ENCODE measurements around the gene STIMATE. TPM values are rescaled to one million over a fixed set of nuclear protein-coding genes. Genes with fewer than 3 reads are reported as not detected.

The STIMATE gene
- total RNA-seq, 1 experiment from 2014 or later: 13.5 TPM

- H3K27me3 ChIP-seq (replicated peaks; ENCODE audit: control insufficient read depth, insufficient read depth, low read length): no peaks in the 10 kb centered on the region
- no TSS peak for BruUV-seq (replicated peaks)
- intact Hi-C loops (cut with micrococcal nuclease; ENCODE audit: unreplicated experiment): no loop called here
- H3K4me1 Mint-ChIP-seq (ENCODE audit: low read depth, unreplicated experiment): peaks cover 6% of the 10 kb centered on the region
- H3K27ac Mint-ChIP-seq (ENCODE audit: unreplicated experiment): no peak overlapping the region
- POLR2A ChIA-PET: no interaction called here
- no peak overlapping the region for H3K4me3 Mint-ChIP-seq (ENCODE audit: unreplicated experiment)
- H3K9me3 Mint-ChIP-seq (ENCODE audit: unreplicated experiment): no peaks in the 10 kb centered on the region
- no peaks in the 10 kb centered on the region for H3K4me1 ChIP-seq
- H3K36me3 ChIP-seq (ENCODE audit: control insufficient read depth, insufficient read depth, low read length): no peaks in the 10 kb centered on the region
- TF ChIP-seq CTCF (IDR thresholded peaks at IDR 0.05; ENCODE audit: insufficient read depth in 1 of 2, low read depth in 1 of 2, low read length in 1 of 2, severe bottlenecking in 1 of 2, unreplicated experiment in 1 of 2): no peak
- no peaks in the 10 kb centered on the region for H3K27me3 Mint-ChIP-seq (ENCODE audit: insufficient read depth, unreplicated experiment)
- no peaks in the 10 kb centered on the region for H3K9me3 ChIP-seq
- no peak overlapping the region for H3K4me3 ChIP-seq (ENCODE audit: low read depth, low read length)
- no peak for DNase-seq
- H3K36me3 Mint-ChIP-seq (ENCODE audit: insufficient read depth, unreplicated experiment): no peaks in the 10 kb centered on the region
- CTCF ChIA-PET: interaction anchor here (1.2 kb wide), 1 partner anchor 18 kb away, joined by 5 read pairs; no protein-coding TSS in a partner anchor
Observed at GRCh38 chr3:52816654-52817053, 80.7 kb downstream of the STIMATE start.

- Histone ChIP-seq H3K4me1 (no peaks in the 10 kb centered on the region), H3K36me3 (ENCODE audit: control insufficient read depth, insufficient read depth, low read length) (no peaks in the 10 kb centered on the region), H3K4me3 (ENCODE audit: low read depth, low read length) (no peak overlapping the region), H3K27me3 (replicated peaks; ENCODE audit: control insufficient read depth, insufficient read depth, low read length) (no peaks in the 10 kb centered on the region), H3K9me3 (no peaks in the 10 kb centered on the region)
- Mint-ChIP-seq H3K9me3 (ENCODE audit: unreplicated experiment) (no peaks in the 10 kb centered on the region), H3K27ac (ENCODE audit: unreplicated experiment) (no peak overlapping the region), H3K27me3 (ENCODE audit: insufficient read depth, unreplicated experiment) (no peaks in the 10 kb centered on the region), H3K36me3 (ENCODE audit: insufficient read depth, unreplicated experiment) (no peaks in the 10 kb centered on the region), H3K4me1 (ENCODE audit: low read depth, unreplicated experiment) (peaks cover 4% of the 10 kb centered on the region), H3K4me3 (ENCODE audit: unreplicated experiment) (no peak overlapping the region)
- ChIA-PET CTCF (interaction anchor here (1.2 kb wide), 1 partner anchor 18 kb away, joined by 5 read pairs; no protein-coding TSS in a partner anchor), POLR2A (no interaction called here)
- DNase-seq: no peak
- no peak for TF ChIP-seq CTCF (IDR thresholded peaks at IDR 0.05; ENCODE audit: insufficient read depth in 1 of 2, low read depth in 1 of 2, low read length in 1 of 2, severe bottlenecking in 1 of 2, unreplicated experiment in 1 of 2)
- intact Hi-C loops (cut with micrococcal nuclease; ENCODE audit: unreplicated experiment): no loop called here
- no TSS peak for BruUV-seq (replicated peaks)
Observed at GRCh38 chr3:52816199-52816598, 81.1 kb downstream of the STIMATE start.

DNA sequence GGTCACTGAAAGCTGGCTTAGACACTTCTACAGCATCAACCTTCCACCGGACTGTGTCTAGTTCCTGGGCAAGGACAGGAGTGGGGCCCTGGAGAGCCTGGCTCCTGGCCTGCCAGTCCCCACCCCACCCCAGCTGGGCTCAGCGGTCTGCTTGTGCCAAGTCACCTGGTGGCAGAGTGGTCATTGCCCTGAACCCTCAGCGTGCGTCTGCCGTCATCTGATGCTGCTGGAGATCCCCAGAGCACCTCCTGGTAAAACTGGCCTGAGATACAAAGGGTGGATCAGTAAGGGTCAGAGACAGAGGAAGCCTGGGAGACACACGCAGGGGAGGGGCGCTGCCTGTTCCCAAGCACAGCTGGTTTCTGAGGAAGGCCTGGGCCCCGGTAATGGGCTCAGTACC is 83.5 kb downstream of the STIMATE start:
- Mint-ChIP-seq H3K4me3 (ENCODE audit: unreplicated experiment) (no peak overlapping the region), H3K9me3 (ENCODE audit: unreplicated experiment) (no peaks in the 10 kb centered on the region), H3K4me1 (ENCODE audit: low read depth, unreplicated experiment) (no peaks in the 10 kb centered on the region), H3K27me3 (ENCODE audit: insufficient read depth, unreplicated experiment) (no peaks in the 10 kb centered on the region), H3K27ac (ENCODE audit: unreplicated experiment) (no peak overlapping the region), H3K36me3 (ENCODE audit: insufficient read depth, unreplicated experiment) (no peaks in the 10 kb centered on the region)
- Histone ChIP-seq H3K4me3 (ENCODE audit: low read depth, low read length) (no peak overlapping the region), H3K36me3 (ENCODE audit: control insufficient read depth, insufficient read depth, low read length) (no peaks in the 10 kb centered on the region), H3K9me3 (no peaks in the 10 kb centered on the region), H3K27me3 (replicated peaks; ENCODE audit: control insufficient read depth, insufficient read depth, low read length) (no peaks in the 10 kb centered on the region), H3K4me1 (no peaks in the 10 kb centered on the region)
- no peak for TF ChIP-seq CTCF (IDR thresholded peaks at IDR 0.05; ENCODE audit: insufficient read depth in 1 of 2, low read depth in 1 of 2, low read length in 1 of 2, severe bottlenecking in 1 of 2, unreplicated experiment in 1 of 2)
- intact Hi-C loops (cut with micrococcal nuclease; ENCODE audit: unreplicated experiment): no loop called here
- CTCF ChIA-PET: interaction anchor here (0.6 kb wide), 1 partner anchor 650 kb away, joined by 5 read pairs; no protein-coding TSS in a partner anchor
- POLR2A ChIA-PET: no interaction called here
- no TSS peak for BruUV-seq (replicated peaks)
- DNase-seq: no peak
